Endodermal cell (in vitro differentiated cells): Measurements from ENCODE around the gene HS6ST2. TPM values are rescaled to one million over a fixed set of nuclear protein-coding genes. Genes with fewer than 3 reads are reported as not detected.

Experiments used
- DNase-seq: peaks from one replicate; pipeline ENCODE4 v3.0.0-alpha.2; 2017
- H3K27ac ChIP-seq: 2 replicates; pipeline ENCODE4 v1.5.1; 2013; ENCODE audit warnings: mild to moderate bottlenecking, low read depth, low read length, moderate library complexity
- H3K27me3 ChIP-seq: 2 replicates; pipeline ENCODE4 v1.6.1; 2013; ENCODE audit warnings: mild to moderate bottlenecking, low read length, moderate library complexity; ENCODE audit not compliant: insufficient read depth, control insufficient read depth, poor library complexity, severe bottlenecking
- H3K36me3 ChIP-seq: 2 replicates; pipeline ENCODE4 v1.7.0; 2013; ENCODE audit warnings: mild to moderate bottlenecking, low read length, moderate library complexity; ENCODE audit not compliant: control insufficient read depth, insufficient read depth
- H3K4me1 ChIP-seq: one replicate; pipeline ENCODE4 v1.7.0; 2013; ENCODE audit warnings: low read length; ENCODE audit not compliant: control insufficient read depth, insufficient read depth
- H3K4me3 ChIP-seq: 2 replicates; pipeline ENCODE4 v1.5.1; 2013; ENCODE audit warnings: mild to moderate bottlenecking, low read length, moderate library complexity
- H3K9ac ChIP-seq: 2 replicates; pipeline ENCODE4 v1.6.1; 2013; ENCODE audit warnings: mild to moderate bottlenecking, low read length, moderate library complexity; ENCODE audit not compliant: poor library complexity, severe bottlenecking; ENCODE audit errors: extremely low read depth
- H3K9me3 ChIP-seq: 2 replicates; pipeline ENCODE4 v1.6.1; 2013; ENCODE audit warnings: mild to moderate bottlenecking, low read length, moderate library complexity; ENCODE audit not compliant: control insufficient read depth
- H3K27ac Mint-ChIP-seq: 2 replicates; pipeline ENCODE4 v1.8.0; 2020; ENCODE audit warnings: mixed read lengths
- H3K27me3 Mint-ChIP-seq: 2 replicates; pipeline ENCODE4 v1.8.0; 2021; ENCODE audit warnings: mild to moderate bottlenecking, mixed read lengths; ENCODE audit not compliant: insufficient read depth
- H3K36me3 Mint-ChIP-seq: 2 replicates; pipeline ENCODE4 v1.8.0; 2020; ENCODE audit warnings: low read depth, mixed read lengths
- H3K4me1 Mint-ChIP-seq: 2 replicates; pipeline ENCODE4 v1.8.0; 2020; ENCODE audit warnings: mixed read lengths
- H3K4me3 Mint-ChIP-seq: 2 replicates; pipeline ENCODE4 v1.8.0; 2020; ENCODE audit warnings: mild to moderate bottlenecking, moderate library complexity, mixed read lengths
- H3K9me3 Mint-ChIP-seq: 2 replicates; pipeline ENCODE4 v1.8.0; 2020; ENCODE audit warnings: mild to moderate bottlenecking, mixed read lengths
- WGBS, 2 experiments: methylation state at CpG; one replicate each; pipeline versions ENCODE4 v1.1.5 to v1.1.7; 2013; ENCODE audit warnings: missing lambda C conversion rate in 2 of 2, mixed read lengths in 1 of 2; ENCODE audit not compliant: insufficient coverage in 1 of 2, insufficient read length in 1 of 2; 5-methylcytosine and 5-hydroxymethylcytosine counted together
- total RNA-seq, 2 donors: library from RNA; stranded (reverse); fragmentation: NEBNext Ultra II Directional in 1 of 2; extraction: Animal tissue kit (Norgen Biotek cat#: 25700) in 1 of 2; gene quantifications; 2 replicates in 1 of 2; 3 replicates in 1 of 2; pipeline ENCODE4 v1.2.1, GENCODE V29; 2021
- TF ChIP-seq, protein P1 (sequence below): fragments of 200-600 bp; sonication (generic); conservative IDR thresholded peaks from 2 replicates; pipeline ENCODE4 v1.5.0; 2021; ENCODE audit warnings: antibody characterized with exemption, mild to moderate bottlenecking

The HS6ST2 gene
- total RNA-seq, 2 donors from 2014 or later: 4.1 to 19.4 TPM

DNA sequence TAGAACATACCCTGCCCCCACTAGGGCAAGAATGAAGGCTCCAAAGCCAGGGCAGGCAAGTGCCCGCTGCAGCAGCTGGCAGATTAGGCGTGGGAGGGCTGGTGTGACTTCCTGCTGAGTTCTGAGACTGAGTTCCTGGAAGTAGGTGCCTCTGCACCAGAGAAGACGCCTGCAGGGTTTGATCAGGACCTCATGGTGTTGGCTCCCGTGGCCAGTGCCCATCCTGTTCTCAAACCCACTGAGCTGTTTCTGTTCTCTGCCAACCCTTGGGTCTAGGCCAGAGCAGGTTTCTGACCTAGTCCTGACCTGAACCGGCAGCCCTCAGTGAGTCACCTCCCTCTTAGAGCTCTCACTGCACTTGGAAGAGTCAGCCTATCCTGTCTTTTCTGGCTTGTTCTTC, 220.7 kb downstream of the HS6ST2 start:
- Mint-ChIP-seq H3K4me1 (peaks cover 37% of the 10 kb centered on the region), H3K9me3 (no peaks in the 10 kb centered on the region), H3K27me3 (peaks cover 23% of the 10 kb centered on the region), H3K27ac (no peak overlapping the region), H3K36me3 (no peaks in the 10 kb centered on the region), H3K4me3 (no peak overlapping the region)
- H3K9me3 ChIP-seq: no peaks in the 10 kb centered on the region
- H3K27ac ChIP-seq: no peak overlapping the region
- H3K4me1 ChIP-seq: no peaks in the 10 kb centered on the region
- H3K36me3 ChIP-seq: no peaks in the 10 kb centered on the region
- 73% methylated on average over 3 to 5 of the region's 5 CpGs for WGBS, 2 experiments
- H3K9ac ChIP-seq: no peak overlapping the region
- no peak overlapping the region for H3K4me3 ChIP-seq
- TF ChIP-seq, protein P1, sequence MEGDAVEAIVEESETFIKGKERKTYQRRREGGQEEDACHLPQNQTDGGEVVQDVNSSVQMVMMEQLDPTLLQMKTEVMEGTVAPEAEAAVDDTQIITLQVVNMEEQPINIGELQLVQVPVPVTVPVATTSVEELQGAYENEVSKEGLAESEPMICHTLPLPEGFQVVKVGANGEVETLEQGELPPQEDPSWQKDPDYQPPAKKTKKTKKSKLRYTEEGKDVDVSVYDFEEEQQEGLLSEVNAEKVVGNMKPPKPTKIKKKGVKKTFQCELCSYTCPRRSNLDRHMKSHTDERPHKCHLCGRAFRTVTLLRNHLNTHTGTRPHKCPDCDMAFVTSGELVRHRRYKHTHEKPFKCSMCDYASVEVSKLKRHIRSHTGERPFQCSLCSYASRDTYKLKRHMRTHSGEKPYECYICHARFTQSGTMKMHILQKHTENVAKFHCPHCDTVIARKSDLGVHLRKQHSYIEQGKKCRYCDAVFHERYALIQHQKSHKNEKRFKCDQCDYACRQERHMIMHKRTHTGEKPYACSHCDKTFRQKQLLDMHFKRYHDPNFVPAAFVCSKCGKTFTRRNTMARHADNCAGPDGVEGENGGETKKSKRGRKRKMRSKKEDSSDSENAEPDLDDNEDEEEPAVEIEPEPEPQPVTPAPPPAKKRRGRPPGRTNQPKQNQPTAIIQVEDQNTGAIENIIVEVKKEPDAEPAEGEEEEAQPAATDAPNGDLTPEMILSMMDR: no peak
- peaks cover 11% of the 10 kb centered on the region for H3K27me3 ChIP-seq
- no peak for DNase-seq

DNA sequence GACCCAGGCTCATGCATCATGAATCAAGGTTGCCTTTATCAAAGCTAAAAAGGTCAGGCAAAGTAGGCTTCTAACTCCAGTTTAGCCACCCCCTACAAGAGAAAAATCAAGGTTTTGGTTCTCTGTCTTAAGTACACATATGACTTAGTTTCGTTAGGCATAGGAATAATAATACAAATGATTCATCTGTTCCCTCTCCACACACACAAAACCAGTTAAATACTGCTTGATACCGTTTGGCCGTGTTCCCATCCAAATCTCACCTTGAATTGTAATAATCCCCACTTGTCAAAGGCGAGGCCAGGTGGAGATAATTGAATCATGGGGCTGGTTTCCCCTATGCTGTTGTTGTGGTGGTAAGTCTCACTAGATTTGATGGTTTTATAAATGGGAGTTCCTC, 226.2 kb downstream of the HS6ST2 start:
- no peak overlapping the region for H3K4me3 ChIP-seq
- Mint-ChIP-seq H3K4me3 (no peak overlapping the region), H3K4me1 (peaks cover 9% of the 10 kb centered on the region), H3K9me3 (no peaks in the 10 kb centered on the region), H3K27ac (no peak overlapping the region), H3K36me3 (no peaks in the 10 kb centered on the region), H3K27me3 (peaks cover 2% of the 10 kb centered on the region)
- no peaks in the 10 kb centered on the region for H3K4me1 ChIP-seq
- TF ChIP-seq, protein P1: no peak
- 90 to 100% methylated on average over 1 to 2 of the region's 4 CpGs for WGBS, 2 experiments
- H3K36me3 ChIP-seq: no peaks in the 10 kb centered on the region
- no peaks in the 10 kb centered on the region for H3K27me3 ChIP-seq
- DNase-seq: no peak
- no peak overlapping the region for H3K9ac ChIP-seq
- no peak overlapping the region for H3K27ac ChIP-seq
- H3K9me3 ChIP-seq: no peaks in the 10 kb centered on the region

DNA sequence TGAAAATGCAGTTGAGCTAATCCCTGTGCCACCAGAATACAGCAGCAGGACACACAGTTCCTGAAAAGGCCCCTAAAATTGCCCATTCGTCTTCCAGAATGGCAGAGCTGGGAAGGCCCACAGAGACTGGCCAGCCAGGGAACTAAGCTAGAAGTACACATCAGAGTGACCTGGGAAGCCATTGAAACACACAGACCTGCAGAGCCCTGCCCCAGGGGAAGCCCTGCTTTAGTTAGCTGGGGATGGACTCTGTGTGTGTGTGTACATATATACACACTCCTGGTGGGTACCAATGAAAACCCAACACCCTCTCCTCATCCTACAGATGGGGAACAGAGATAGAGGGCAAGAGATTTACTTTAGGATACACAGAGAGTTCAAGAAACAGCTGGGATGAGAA, 227.7 kb downstream of the HS6ST2 start:
- no peak overlapping the region for H3K27ac ChIP-seq
- TF ChIP-seq, protein P1: no peak
- Mint-ChIP-seq H3K27me3 (peaks cover 2% of the 10 kb centered on the region), H3K27ac (no peak overlapping the region), H3K4me1 (peaks cover 7% of the 10 kb centered on the region), H3K36me3 (no peaks in the 10 kb centered on the region), H3K4me3 (no peak overlapping the region), H3K9me3 (peaks cover under 1% of the 10 kb centered on the region)
- H3K9me3 ChIP-seq: no peaks in the 10 kb centered on the region
- no peaks in the 10 kb centered on the region for H3K4me1 ChIP-seq
- H3K27me3 ChIP-seq: no peaks in the 10 kb centered on the region
- no peak overlapping the region for H3K9ac ChIP-seq
- 95% methylated on average over 1 of the region's 1 CpG; no CpG with 5 or more reads in 1 of the 2 experiments for WGBS, 2 experiments
- DNase-seq: no peak
- H3K36me3 ChIP-seq: no peaks in the 10 kb centered on the region
- H3K4me3 ChIP-seq: no peak overlapping the region
